ENCODE data around the gene SPINK14.

GRCh38 chr5:148120317-148120716 is 48.0 kb upstream of the SPINK14 start:
- TF ChIP-seq TRIM28 (IDR thresholded peaks at IDR 0.05; ENCODE audit: borderline replicate concordance, low read length) (no peak), CTCF (tag by site-specific recombination; IDR thresholded peaks at IDR 0.05) (no peak), KLF9 (tag by site-specific recombination; IDR thresholded peaks at IDR 0.05; ENCODE audit: low read depth) (no peak), ZNF274 (IDR thresholded peaks at IDR 0.05; ENCODE audit: low read length) (no peak), ZNF274 (tag by site-specific recombination; IDR thresholded peaks at IDR 0.05; ENCODE audit: borderline replicate concordance) (no peak), ZFP37 (tag by site-specific recombination; IDR thresholded peaks at IDR 0.05) (no peak), FEZF1 (tag by site-specific recombination; IDR thresholded peaks at IDR 0.05) (no peak), PRDM6 (tag by site-specific recombination; IDR thresholded peaks at IDR 0.05) (no peak), HIC1 (tag by site-specific recombination; IDR thresholded peaks at IDR 0.05) (no peak), ZNF221 (tag by site-specific recombination; IDR thresholded peaks at IDR 0.05; ENCODE audit: borderline replicate concordance) (no peak), ZNF488 (tag by site-specific recombination; IDR thresholded peaks at IDR 0.05) (no peak), ZNF623 (tag by site-specific recombination; IDR thresholded peaks at IDR 0.05) (no peak), ZNF157 (tag by site-specific recombination; IDR thresholded peaks at IDR 0.05) (no peak)
